ENCODE results near the gene ST8SIA4.

ST8SIA4 gene

GRCh38 chr5:100864931-100865330 is 38.2 kb downstream of the ST8SIA4 start:
- DNase-seq, result no peak

- no peak for DNase-seq
Measured at GRCh38 chr5:100863739-100864138, 39.3 kb downstream of the ST8SIA4 start.

GRCh38 chr5:100861148-100861547 is 41.9 kb downstream of the ST8SIA4 start:
- no peak for DNase-seq

GRCh38 chr5:100860407-100860806 is 42.7 kb downstream of the ST8SIA4 start:
- no peak for DNase-seq

GRCh38 chr5:100858987-100859545 is 44.0 kb downstream of the ST8SIA4 start:
- DNase-seq, result no peak

GRCh38 chr5:100856462-100856861 is 46.6 kb downstream of the ST8SIA4 start:
- no peak for DNase-seq

GRCh38 chr5:100855937-100856430 is 47.1 kb downstream of the ST8SIA4 start:
- DNase-seq, result no peak

GRCh38 chr5:100855295-100855694 is 47.8 kb downstream of the ST8SIA4 start:
- no peak for DNase-seq

- DNase-seq, result no peak
Measured at GRCh38 chr5:100854591-100854990, 48.5 kb downstream of the ST8SIA4 start.

GRCh38 chr5:100853582-100853981 is 49.5 kb downstream of the ST8SIA4 start:
- no peak for DNase-seq

GRCh38 chr5:100852988-100853449 is 50.1 kb downstream of the ST8SIA4 start:
- DNase-seq, result no peak

DNA sequence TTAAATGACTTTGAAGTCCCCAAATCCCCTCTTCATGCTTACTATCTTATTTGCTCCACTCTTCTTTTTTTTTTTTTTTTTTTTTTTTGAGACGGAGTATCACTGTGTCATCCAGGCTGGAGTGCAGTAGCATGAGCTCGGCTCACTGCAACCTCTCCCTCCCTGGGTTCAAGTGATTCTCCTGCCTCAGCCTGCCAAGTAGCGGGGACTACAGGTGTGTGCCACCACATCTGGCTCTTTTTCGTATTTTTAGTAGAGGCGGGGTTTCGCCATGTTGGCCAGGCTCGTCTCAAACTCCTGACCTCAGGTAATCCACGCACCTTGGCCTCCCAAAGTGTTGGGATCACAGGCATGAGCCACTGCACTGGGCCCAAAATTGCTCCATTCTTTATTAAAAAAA is 51.0 kb downstream of the ST8SIA4 start:
- DNase-seq, result no peak

DNA sequence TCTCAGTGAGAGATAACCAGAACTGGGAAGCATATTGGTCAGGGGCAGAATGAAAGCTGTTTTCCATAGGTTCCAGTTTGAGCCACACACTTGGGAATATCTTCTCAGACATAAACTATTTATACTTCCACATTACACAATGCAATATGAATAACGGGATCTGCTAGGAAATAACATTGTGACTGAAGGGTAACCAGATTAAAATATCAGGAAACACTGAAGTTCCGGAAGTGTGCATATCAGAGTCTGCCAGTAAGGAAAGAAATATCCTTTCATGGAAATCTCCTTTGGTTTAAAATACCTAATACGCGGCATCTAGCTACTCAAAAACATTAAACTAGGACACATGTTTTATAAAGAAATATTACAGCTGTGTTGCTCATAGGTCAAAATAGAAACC is 56.3 kb downstream of the ST8SIA4 start:
- no peak for DNase-seq

DNA sequence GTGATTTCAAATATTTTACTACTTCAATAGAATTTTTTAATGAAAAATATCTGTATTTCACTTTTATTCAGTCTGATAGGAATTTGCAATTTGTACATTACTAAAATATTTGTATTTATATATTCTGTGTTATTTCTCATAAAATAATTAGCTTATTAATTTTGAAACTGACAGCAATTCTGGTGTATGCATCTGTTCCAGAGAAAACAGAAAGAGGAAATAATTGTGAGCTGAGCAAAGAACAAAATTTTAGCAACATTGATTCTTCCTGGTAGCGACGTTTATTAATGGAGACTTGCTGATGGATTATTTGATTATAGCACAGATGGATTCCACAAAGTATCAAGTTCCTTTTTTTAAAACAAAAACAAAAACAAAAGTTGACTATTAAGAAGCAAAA is 61.0 kb downstream of the ST8SIA4 start:
- DNase-seq, result no peak

DNA sequence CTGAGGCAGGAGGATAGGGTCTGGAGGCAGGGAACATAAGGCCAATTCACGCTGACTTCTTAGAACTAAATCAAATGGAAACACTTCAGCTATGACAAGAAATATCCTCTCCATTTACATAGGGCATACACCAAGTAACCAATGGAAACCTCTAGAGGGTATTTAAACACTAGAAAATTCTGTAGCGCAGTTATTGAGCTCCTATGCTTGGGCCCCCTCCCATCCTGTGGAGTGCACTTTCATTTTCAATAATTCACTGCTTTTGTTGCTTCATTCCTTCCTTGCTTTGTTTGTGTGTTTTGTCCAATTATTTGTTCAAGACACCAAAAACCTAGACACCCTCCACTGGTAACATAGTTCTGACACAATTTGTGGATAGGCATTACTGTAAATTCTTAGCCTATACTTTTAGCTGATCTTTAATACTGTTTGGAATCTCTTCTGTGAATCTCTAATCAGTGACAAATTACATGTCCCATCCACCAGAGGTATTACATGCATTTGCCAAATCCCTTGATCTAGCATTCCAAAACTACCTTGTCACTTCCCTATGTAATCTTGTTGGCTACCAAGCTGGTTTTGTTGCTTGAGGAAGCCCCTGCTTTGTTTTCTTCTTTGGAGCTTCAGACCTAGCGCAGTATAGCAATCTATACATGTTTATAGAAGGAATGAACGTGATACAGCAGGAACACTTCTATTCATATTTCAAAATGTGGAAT is 61.6 kb downstream of the ST8SIA4 start:
- no peak for DNase-seq

GRCh38 chr5:100840789-100841188 is 62.3 kb downstream of the ST8SIA4 start:
- no peak for DNase-seq

GRCh38 chr5:100840370-100840769 is 62.7 kb downstream of the ST8SIA4 start:
- no peak for DNase-seq

DNA sequence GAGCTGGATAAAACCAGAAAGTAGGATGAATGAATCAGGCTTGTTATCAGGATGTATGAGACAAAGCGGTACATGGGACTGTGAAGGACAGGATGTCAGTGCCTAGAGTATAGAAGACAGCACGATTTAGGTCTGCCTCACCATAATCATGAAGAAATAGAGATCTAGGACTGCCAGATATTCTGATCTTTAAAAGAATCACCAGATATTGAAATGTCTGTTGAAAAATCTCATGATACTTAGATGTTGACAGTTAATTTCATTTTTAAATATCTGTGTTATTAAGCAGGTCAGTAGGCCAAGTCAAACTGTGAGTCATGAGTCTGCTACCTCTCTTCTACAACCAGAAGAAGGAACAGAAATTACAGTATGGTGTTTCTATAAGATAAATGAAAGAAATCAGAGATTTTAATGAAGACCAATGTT is 65.0 kb downstream of the ST8SIA4 start:
- DNase-seq, result no peak

DNA sequence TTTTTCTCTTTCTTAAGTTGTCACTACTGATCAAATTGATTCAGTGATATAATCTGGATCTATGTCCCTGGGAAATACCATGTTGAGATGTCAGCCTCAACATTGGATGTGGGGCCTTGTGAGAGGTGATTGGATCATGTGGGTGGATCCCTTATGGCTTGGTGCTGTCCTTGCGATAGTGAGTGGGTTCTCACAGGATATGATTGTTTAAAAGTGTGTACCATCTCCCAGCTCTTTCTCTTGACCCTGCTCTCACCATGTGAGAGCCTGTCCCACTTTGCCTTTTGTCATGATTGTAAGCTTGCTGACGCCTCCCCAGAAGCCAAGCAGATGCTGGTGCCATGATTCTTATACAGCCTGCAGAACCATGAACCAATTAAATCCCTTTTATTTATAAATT is 68.6 kb downstream of the ST8SIA4 start:
- no peak for DNase-seq

GRCh38 chr5:100832252-100833230 is 70.5 kb downstream of the ST8SIA4 start:
- DNase-seq, result no peak

GRCh38 chr5:100828898-100829356 is 74.2 kb downstream of the ST8SIA4 start:
- DNase-seq, result no peak

- peak; percentile 33 for DNase-seq
Measured at GRCh38 chr5:100828071-100828897, 74.8 kb downstream of the ST8SIA4 start.
